PC-3 (cell line): ENCODE data around the gene SPON2.

Experiments used
- EZH2 ChIP-seq: fragments of 300-600 bp; sonication (generic); IDR thresholded peaks from one replicate; pipeline ENCODE4 v1.6.1; 2017; ENCODE audit warnings: antibody characterized with exemption, mild to moderate bottlenecking, low read length; ENCODE audit not compliant: unreplicated experiment
- EZH2phosphoT487 ChIP-seq: fragments of 300-600 bp; sonication (generic); IDR thresholded peaks from 2 replicates; pipeline ENCODE4 v1.6.1; 2018; ENCODE audit warnings: mild to moderate bottlenecking, antibody characterized with exemption, low read length, borderline replicate concordance
- TF ChIP-seq, protein P1 (sequence below): fragments of 300-600 bp; sonication (generic); conservative IDR thresholded peaks from 2 replicates; pipeline ENCODE4 v1.5.1; 2017; ENCODE audit warnings: antibody characterized with exemption, low read depth, mild to moderate bottlenecking, low read length

DNA sequence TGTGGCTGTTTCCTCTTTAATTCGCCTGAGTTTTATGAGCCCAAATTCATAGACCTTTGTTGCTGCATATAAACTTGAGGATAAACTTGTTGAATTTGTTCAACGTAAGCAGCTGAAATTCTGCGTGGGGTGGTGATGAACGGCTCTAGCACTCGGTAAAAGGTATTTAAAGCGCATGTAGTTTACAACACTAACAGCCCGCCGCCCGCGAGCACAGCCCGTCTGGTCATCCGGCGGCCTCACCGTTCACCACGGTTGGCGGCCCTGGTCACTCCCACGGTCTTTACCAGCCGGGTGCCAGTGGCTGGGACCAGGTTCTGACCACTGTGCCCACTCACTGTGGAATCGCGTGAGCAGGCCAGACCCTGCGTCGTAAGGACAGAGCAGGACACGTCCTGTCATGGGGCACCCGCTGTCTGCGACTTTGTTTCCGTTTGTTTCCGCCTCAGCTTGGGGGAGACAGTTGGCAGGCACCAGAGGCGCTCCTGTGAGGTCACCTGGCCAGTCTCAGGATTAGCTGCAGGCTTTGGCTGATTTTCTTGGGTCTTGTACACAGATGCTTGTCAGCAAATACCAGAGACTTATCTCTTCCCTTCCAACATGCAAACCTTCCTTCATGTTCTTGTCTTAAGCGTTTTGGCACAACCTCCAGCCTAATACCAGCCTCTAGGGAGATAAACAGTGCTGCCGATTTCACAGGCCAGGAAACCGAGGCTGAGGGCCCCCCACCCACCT, 36.8 kb upstream of the SPON2 start:
- TF ChIP-seq, protein P1, sequence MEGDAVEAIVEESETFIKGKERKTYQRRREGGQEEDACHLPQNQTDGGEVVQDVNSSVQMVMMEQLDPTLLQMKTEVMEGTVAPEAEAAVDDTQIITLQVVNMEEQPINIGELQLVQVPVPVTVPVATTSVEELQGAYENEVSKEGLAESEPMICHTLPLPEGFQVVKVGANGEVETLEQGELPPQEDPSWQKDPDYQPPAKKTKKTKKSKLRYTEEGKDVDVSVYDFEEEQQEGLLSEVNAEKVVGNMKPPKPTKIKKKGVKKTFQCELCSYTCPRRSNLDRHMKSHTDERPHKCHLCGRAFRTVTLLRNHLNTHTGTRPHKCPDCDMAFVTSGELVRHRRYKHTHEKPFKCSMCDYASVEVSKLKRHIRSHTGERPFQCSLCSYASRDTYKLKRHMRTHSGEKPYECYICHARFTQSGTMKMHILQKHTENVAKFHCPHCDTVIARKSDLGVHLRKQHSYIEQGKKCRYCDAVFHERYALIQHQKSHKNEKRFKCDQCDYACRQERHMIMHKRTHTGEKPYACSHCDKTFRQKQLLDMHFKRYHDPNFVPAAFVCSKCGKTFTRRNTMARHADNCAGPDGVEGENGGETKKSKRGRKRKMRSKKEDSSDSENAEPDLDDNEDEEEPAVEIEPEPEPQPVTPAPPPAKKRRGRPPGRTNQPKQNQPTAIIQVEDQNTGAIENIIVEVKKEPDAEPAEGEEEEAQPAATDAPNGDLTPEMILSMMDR = no peak
- TF ChIP-seq EZH2 (no peak), EZH2phosphoT487 (no peak)
